Astrocyte (in vitro differentiated cells and primary cell): ENCODE results near the gene CCN6. TPM values are rescaled to one million over a fixed set of nuclear protein-coding genes. Genes with fewer than 3 reads are reported as not detected.
"Not testable (repeated sequence)": the region's sequence is repeated elsewhere in the genome, so short reads cannot be mapped to it uniquely, and the experiment has no call there.

Experiments used
- DNase-seq: peaks from one replicate; pipeline ENCODE4 v3.0.0-alpha.2; 2010; ENCODE audit warnings: low read depth
- FAIRE-seq: peaks from 2 replicates; lab custom pipeline; 2011; peaks lifted over from hg19 to GRCh38; lab: Jason Lieb, UNC
- H2AFZ ChIP-seq: 2 replicates; pipeline ENCODE4 v1.6.0; 2012; ENCODE audit warnings: low read depth, low read length, inconsistent platforms
- H3K27ac ChIP-seq: 2 replicates; pipeline ENCODE4 v1.5.1; 2011; ENCODE audit warnings: low read depth, low read length, inconsistent platforms
- H3K27me3 ChIP-seq: 2 replicates; pipeline ENCODE4 v1.6.0; 2011; ENCODE audit warnings: low read length, inconsistent platforms; ENCODE audit not compliant: insufficient read depth
- H3K36me3 ChIP-seq: 2 replicates; pipeline ENCODE4 v1.5.1; 2011; ENCODE audit warnings: low read length, inconsistent platforms; ENCODE audit not compliant: insufficient read depth
- H3K4me1 ChIP-seq: 2 replicates; pipeline ENCODE4 v1.5.1; 2011; ENCODE audit warnings: low read length, inconsistent platforms; ENCODE audit not compliant: insufficient read depth
- H3K4me2 ChIP-seq: 2 replicates; pipeline ENCODE4 v1.6.0; 2012; ENCODE audit warnings: low read length, inconsistent platforms
- H3K4me3 ChIP-seq: 2 replicates; pipeline ENCODE4 v1.5.1; 2011; ENCODE audit warnings: low read depth, mild to moderate bottlenecking, low read length, inconsistent platforms; ENCODE audit not compliant: insufficient read depth
- H3K79me2 ChIP-seq: 2 replicates; pipeline ENCODE4 v1.6.0; 2012; ENCODE audit warnings: mild to moderate bottlenecking, low read length, inconsistent platforms; ENCODE audit not compliant: insufficient read depth
- H3K9ac ChIP-seq: 2 replicates; pipeline ENCODE4 v1.6.0; 2012; ENCODE audit warnings: mild to moderate bottlenecking, low read length, inconsistent platforms
- H3K9me3 ChIP-seq: 2 replicates; pipeline ENCODE4 v1.5.1; 2012; ENCODE audit warnings: low read depth, mild to moderate bottlenecking, low read length, inconsistent platforms; ENCODE audit not compliant: insufficient read depth
- H4K20me1 ChIP-seq: 2 replicates; pipeline ENCODE4 v1.6.0; 2012; ENCODE audit warnings: low read length, inconsistent platforms; ENCODE audit not compliant: insufficient read depth
- H3K27ac Mint-ChIP-seq: one replicate; pipeline ENCODE4 v1.8.0; 2021; ENCODE audit warnings: mild to moderate bottlenecking, mixed read lengths; ENCODE audit not compliant: unreplicated experiment
- H3K27me3 Mint-ChIP-seq: one replicate; pipeline ENCODE4 v1.8.0; 2021; ENCODE audit warnings: low read depth, mixed read lengths; ENCODE audit not compliant: unreplicated experiment
- H3K36me3 Mint-ChIP-seq: one replicate; pipeline ENCODE4 v1.8.0; 2021; ENCODE audit warnings: low read depth, mixed read lengths; ENCODE audit not compliant: unreplicated experiment
- H3K4me1 Mint-ChIP-seq: one replicate; pipeline ENCODE4 v1.8.0; 2021; ENCODE audit warnings: low read depth, mixed read lengths; ENCODE audit not compliant: unreplicated experiment
- H3K4me3 Mint-ChIP-seq: one replicate; pipeline ENCODE4 v1.8.0; 2021; ENCODE audit warnings: mild to moderate bottlenecking, moderate library complexity, mixed read lengths; ENCODE audit not compliant: unreplicated experiment
- H3K9me3 Mint-ChIP-seq: one replicate; pipeline ENCODE4 v1.8.0; 2021; ENCODE audit warnings: mild to moderate bottlenecking, mixed read lengths; ENCODE audit not compliant: unreplicated experiment
- EZH2 ChIP-seq: IDR thresholded peaks from 2 replicates; pipeline ENCODE4 v1.6.1; 2012; ENCODE audit warnings: mild to moderate bottlenecking, low read length, inconsistent platforms; ENCODE audit not compliant: insufficient read depth
- total RNA-seq: library from RNA; stranded (reverse); gene quantifications from 2 replicates; pipeline ENCODE4 v1.2.1, GENCODE V29; 2021
- TF ChIP-seq, protein P1 (sequence below): IDR thresholded peaks from 2 replicates; pipeline ENCODE4 v1.5.1; 2011; ENCODE audit warnings: low read depth, mild to moderate bottlenecking, inconsistent platforms, low read length, moderate library complexity; ENCODE audit not compliant: insufficient read depth

Gene CCN6
- total RNA-seq, 1 donor from 2014 or later, result not detected

GRCh38 chr6:112043032-112044007, 10.6 kb upstream of the CCN6 start:
- Mint-ChIP-seq H3K4me3 (peak overlapping the region; percentile 93), H3K27me3 (no peaks in the 10 kb centered on the region), H3K27ac (peak overlapping the region; percentile 99), H3K9me3 (no peaks in the 10 kb centered on the region), H3K4me1 (peaks cover 39% of the 10 kb centered on the region), H3K36me3 (no peaks in the 10 kb centered on the region)
- Histone ChIP-seq H3K27ac (peak overlapping the region; percentile 91), H3K9ac (peak overlapping the region; percentile 92), H4K20me1 (no peaks in the 10 kb centered on the region), H2AFZ (peak overlapping the region; percentile 57), H3K36me3 (no peaks in the 10 kb centered on the region), H3K27me3 (no peaks in the 10 kb centered on the region), H3K4me1 (peaks cover 40% of the 10 kb centered on the region), H3K79me2 (no peaks in the 10 kb centered on the region), H3K4me2 (peak overlapping the region; percentile 89), H3K9me3 (no peaks in the 10 kb centered on the region), H3K4me3 (peak overlapping the region; percentile 82)
- TF ChIP-seq, protein P1, sequence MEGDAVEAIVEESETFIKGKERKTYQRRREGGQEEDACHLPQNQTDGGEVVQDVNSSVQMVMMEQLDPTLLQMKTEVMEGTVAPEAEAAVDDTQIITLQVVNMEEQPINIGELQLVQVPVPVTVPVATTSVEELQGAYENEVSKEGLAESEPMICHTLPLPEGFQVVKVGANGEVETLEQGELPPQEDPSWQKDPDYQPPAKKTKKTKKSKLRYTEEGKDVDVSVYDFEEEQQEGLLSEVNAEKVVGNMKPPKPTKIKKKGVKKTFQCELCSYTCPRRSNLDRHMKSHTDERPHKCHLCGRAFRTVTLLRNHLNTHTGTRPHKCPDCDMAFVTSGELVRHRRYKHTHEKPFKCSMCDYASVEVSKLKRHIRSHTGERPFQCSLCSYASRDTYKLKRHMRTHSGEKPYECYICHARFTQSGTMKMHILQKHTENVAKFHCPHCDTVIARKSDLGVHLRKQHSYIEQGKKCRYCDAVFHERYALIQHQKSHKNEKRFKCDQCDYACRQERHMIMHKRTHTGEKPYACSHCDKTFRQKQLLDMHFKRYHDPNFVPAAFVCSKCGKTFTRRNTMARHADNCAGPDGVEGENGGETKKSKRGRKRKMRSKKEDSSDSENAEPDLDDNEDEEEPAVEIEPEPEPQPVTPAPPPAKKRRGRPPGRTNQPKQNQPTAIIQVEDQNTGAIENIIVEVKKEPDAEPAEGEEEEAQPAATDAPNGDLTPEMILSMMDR, result peak; percentile 96
- TF ChIP-seq EZH2, result no peak
- DNase-seq (peak; percentile 81), FAIRE-seq (no peak)

GRCh38 chr6:112044196-112044595, 9.7 kb upstream of the CCN6 start:
- peak overlapping the region; percentile 89 for H3K4me2 ChIP-seq
- peaks cover 36% of the 10 kb centered on the region for H3K4me1 ChIP-seq
- no peaks in the 10 kb centered on the region for H3K9me3 ChIP-seq
- H2AFZ ChIP-seq, result no peak overlapping the region
- DNase-seq (no peak), FAIRE-seq (no peak)
- Mint-ChIP-seq H3K9me3 (peaks cover 2% of the 10 kb centered on the region), H3K4me3 (peak overlapping the region; percentile 36), H3K36me3 (no peaks in the 10 kb centered on the region), H3K4me1 (peaks cover 30% of the 10 kb centered on the region), H3K27me3 (no peaks in the 10 kb centered on the region), H3K27ac (peak overlapping the region; percentile 97)
- no peaks in the 10 kb centered on the region for H3K79me2 ChIP-seq
- TF ChIP-seq, protein P1, result no peak
- TF ChIP-seq EZH2, result no peak
- H3K4me3 ChIP-seq, result no peak overlapping the region
- H3K9ac ChIP-seq, result peak overlapping the region; percentile 92
- H4K20me1 ChIP-seq, result no peaks in the 10 kb centered on the region
- peak overlapping the region; percentile 86 for H3K27ac ChIP-seq
- no peaks in the 10 kb centered on the region for H3K36me3 ChIP-seq
- no peaks in the 10 kb centered on the region for H3K27me3 ChIP-seq

DNA sequence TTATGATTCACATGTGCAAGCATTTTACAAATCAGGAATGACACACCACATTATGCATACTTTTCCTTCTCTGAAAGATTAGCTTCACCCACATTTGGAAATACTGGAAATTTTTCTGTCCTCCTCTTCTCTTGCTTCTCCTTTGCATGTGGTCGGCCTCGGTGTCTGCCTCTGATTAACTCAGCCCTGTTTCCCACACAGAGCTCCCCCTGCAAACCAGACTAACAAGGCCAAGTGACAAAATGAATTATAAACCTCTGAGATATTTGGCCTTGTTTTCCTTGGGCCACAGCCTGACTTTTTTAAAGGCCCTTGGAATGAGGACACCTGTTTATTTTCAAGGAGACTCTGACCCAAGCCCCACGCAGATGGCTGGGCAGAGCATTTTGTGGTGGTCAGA, 9.0 kb upstream of the CCN6 start:
- no peaks in the 10 kb centered on the region for H3K27me3 ChIP-seq
- peaks cover 4% of the 10 kb centered on the region for H3K9me3 Mint-ChIP-seq
- no peak overlapping the region for H2AFZ ChIP-seq
- peak overlapping the region; percentile 97 for H3K27ac Mint-ChIP-seq
- H3K27me3 Mint-ChIP-seq, result no peaks in the 10 kb centered on the region
- peak overlapping the region; percentile 92 for H3K9ac ChIP-seq
- H3K4me3 Mint-ChIP-seq, result no peak overlapping the region
- peaks cover 32% of the 10 kb centered on the region for H3K4me1 ChIP-seq
- H3K79me2 ChIP-seq, result no peaks in the 10 kb centered on the region
- H3K36me3 ChIP-seq, result no peaks in the 10 kb centered on the region
- peak; percentile 99 for DNase-seq
- no peaks in the 10 kb centered on the region for H4K20me1 ChIP-seq
- H3K4me2 ChIP-seq, result peak overlapping the region; percentile 60
- peak overlapping the region; percentile 89 for H3K27ac ChIP-seq
- no peak overlapping the region for H3K4me3 ChIP-seq
- H3K4me1 Mint-ChIP-seq, result peaks cover 27% of the 10 kb centered on the region
- TF ChIP-seq EZH2, result no peak
- TF ChIP-seq, protein P1, result no peak
- peak; percentile 41 for FAIRE-seq
- no peaks in the 10 kb centered on the region for H3K36me3 Mint-ChIP-seq
- H3K9me3 ChIP-seq, result no peaks in the 10 kb centered on the region

DNA sequence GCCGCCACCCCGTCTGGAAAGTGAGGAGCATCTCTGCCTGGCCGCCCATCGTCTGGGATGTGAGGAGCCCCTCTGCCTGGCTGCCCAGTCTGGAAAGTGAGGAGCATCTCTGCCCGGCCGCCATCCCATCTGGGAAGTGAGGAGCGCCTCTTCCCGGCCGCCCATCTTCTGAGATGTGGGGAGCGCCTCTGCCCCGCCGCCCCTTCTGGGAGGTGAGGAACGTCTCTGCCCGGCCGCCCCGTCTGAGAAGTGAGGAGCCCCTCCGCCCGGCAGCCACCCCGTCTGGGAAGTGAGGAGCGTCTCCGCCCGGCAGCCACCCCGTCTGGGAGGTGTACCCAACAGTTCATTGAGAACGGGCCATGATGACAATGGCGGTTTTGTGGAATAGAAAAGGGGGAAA, 6.4 kb upstream of the CCN6 start:
- H3K9ac ChIP-seq, H3K9me3 ChIP-seq, H3K4me3 ChIP-seq, H4K20me1 ChIP-seq, H2AFZ ChIP-seq, H3K27me3 Mint-ChIP-seq, H3K4me3 Mint-ChIP-seq, H3K36me3 ChIP-seq, FAIRE-seq, H3K36me3 Mint-ChIP-seq, H3K27me3 ChIP-seq, H3K9me3 Mint-ChIP-seq, H3K27ac ChIP-seq, DNase-seq, H3K4me2 ChIP-seq, H3K27ac Mint-ChIP-seq, H3K79me2 ChIP-seq: not testable (repeated sequence)
- H3K4me1 Mint-ChIP-seq, result peaks cover 26% of the 10 kb centered on the region
- H3K4me1 ChIP-seq, result peaks cover 23% of the 10 kb centered on the region
